ENCODE data around the gene DEPDC5. TPM values are rescaled to one million over a fixed set of nuclear protein-coding genes. Genes with fewer than 3 reads are reported as not detected.
"Not testable (repeated sequence)": the region's sequence is repeated elsewhere in the genome, so short reads cannot be mapped to it uniquely, and the experiment has no call there.

Gene DEPDC5
- total RNA-seq, result 16.7 TPM
- long read RNA-seq, partial matches to known transcripts, result 2 of 4 reads
- long read RNA-seq, other reads (novel, unspliced or antisense), result 0 of 4 reads

GRCh38 chr22:31753634-31754501, at the start of gene DEPDC5:
Gene DEPDC5 (plus strand): TSS chr22:31754019. CDS start chr22:31754922, 903 bp downstream.
- intact Hi-C loops (cut with micrococcal nuclease), result no loop called here
- DNase-seq, result peak; percentile 98
- ATAC-seq, result peak; percentile 91

GRCh38 chr22:31707519-31707918, 46.3 kb upstream of the DEPDC5 start:
- ATAC-seq (no peak), DNase-seq (no peak)
- intact Hi-C loops (cut with micrococcal nuclease), result no loop called here

- intact Hi-C loops (cut with micrococcal nuclease); DNase-seq; ATAC-seq: not testable (repeated sequence)
These were observed 42.6 kb upstream of the DEPDC5 start for GRCh38 chr22:31711226-31711625.

DNA sequence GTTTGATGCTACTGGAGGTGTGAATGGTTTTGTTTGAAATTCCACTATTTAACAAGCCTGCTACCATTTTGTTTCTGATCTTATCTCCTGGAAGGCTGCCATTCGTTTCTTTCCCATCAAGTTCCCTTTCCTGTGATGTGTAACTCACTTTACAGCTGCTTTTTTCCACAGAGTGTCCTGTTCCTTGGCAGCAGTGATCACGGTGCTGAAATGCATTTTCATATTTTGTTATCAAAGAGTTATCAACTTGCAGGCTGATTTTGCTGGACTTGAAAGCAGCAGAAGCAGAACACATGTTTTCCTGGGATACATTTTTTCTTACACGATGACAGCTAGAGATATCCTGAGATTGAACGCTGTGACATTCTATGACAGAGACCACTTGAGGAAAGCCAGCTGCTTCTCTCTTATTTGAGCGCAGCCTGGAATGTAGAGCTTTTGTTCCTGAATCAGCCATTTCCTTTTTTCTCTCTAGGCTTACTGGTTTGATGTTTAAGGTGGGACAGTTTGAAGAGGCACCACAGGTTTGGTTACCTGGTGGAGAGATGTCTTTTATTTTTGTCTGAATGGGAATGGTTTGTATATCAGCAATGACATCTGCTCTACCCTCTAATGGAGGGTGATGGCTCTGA, 38.6 kb upstream of the DEPDC5 start:
- intact Hi-C loops (cut with micrococcal nuclease), result no loop called here
- no peak for DNase-seq
- no peak for ATAC-seq

GRCh38 chr22:31719850-31720471, 33.9 kb upstream of the DEPDC5 start:
- ATAC-seq (no peak), DNase-seq (no peak)
- intact Hi-C loops (cut with micrococcal nuclease), result no loop called here

- intact Hi-C loops (cut with micrococcal nuclease), result no loop called here
- DNase-seq (no peak), ATAC-seq (no peak)
These were observed 30.1 kb upstream of the DEPDC5 start for GRCh38 chr22:31723723-31724122.

DNA sequence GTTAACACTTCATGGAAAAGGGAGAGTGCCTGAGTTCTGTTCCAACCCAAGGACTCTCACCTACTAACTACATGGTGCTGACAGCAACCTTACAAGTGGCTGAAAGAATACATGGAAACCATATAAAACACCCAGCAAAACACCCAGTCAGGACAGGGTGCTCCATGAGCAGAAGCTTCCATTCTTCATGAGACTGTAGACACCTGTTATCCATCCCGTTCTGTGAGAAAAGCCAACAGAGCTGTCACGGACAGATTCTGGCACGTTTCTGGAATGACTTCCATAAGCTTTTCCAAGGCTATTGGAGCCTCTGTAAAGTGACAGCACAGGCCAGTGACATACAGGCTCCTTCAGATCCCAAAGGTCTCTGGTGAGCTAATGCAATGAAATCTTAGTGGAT, 27.1 kb upstream of the DEPDC5 start:
- ATAC-seq (peak; percentile 86), DNase-seq (no peak)
- intact Hi-C loops (cut with micrococcal nuclease), result no loop called here

DNA sequence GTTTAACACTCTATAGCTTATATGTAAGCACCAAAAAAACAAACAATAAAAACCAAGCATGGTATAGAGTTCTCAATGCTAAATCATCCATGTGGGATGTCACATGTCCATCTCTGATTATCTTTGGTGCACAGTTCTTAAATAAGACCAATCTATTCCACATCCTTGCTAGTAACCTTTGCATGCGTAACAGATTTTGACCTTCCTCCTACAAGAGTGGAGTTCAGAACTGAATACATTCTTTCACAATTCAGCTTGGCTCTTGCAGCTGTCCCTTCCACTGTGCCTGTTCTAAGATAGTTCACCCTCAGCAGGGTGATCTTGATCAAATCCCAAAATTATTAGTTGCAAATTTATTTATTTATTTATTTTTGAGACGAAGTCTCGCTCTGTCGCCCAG, 25.0 kb upstream of the DEPDC5 start:
- no peak for ATAC-seq
- no peak for DNase-seq
- intact Hi-C loops (cut with micrococcal nuclease), result no loop called here

DNA sequence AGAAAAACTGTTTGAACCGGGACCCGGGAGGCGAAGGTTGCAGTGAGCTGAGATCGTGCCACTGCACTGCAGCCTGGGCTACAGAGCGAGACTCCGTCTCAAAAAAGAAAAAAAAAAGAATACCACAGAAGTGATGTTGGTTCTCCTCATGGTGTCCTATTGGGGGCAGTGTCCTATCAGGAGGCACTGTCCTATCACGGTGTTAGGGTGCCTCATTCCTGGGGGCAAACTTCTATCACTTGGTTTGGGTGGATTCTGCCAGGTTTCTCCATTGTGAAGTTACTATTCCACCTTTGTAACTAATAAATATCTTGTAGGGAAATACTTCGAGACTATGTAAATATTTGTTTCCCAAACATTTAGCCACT, 23.5 kb upstream of the DEPDC5 start:
- ATAC-seq, result no peak

DNA sequence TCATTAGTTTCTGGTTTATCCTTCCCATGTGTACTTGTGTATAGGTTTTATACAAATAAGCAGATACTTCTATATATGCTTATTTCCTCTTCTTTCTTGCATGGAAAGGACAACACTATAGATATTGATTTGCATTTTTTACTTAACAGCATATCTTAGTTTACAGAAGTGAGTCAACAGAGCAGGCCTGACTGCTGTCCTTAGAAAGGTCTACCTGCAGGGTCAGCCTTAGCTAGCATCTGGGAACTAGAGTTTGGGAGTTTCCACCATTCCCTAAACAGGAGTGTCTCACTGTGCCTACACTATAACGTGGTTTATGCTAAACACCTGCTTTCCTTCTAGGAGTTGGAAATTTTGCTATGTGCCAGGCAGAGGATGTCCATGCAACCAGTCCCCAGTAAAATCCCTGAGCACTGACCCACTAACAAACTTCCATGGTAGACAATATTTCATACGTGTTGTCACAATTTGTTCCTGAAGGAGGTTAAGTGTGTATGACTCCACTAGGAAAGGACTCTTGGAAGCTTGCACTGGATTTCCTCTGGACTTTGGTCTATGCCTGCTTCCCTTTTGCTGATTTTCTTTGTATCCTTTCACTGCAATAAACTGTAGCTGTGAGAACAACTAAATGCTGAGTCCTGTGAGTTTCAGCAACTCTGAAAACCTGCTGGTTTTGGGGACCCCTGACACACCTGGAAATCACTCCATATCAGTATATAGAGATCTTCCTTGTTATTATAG, 21.6 kb upstream of the DEPDC5 start:
- DNase-seq (no peak), ATAC-seq (no peak)
- intact Hi-C loops (cut with micrococcal nuclease), result no loop called here

More for the DNA sequence above, 23.5 kb upstream of the DEPDC5 start:
- DNase-seq, result no peak
- intact Hi-C loops (cut with micrococcal nuclease), result no loop called here

GRCh38 chr22:31733580-31734079, 20.2 kb upstream of the DEPDC5 start:
- intact Hi-C loops (cut with micrococcal nuclease), result no loop called here
- ATAC-seq, result no peak
- no peak for DNase-seq

DNA sequence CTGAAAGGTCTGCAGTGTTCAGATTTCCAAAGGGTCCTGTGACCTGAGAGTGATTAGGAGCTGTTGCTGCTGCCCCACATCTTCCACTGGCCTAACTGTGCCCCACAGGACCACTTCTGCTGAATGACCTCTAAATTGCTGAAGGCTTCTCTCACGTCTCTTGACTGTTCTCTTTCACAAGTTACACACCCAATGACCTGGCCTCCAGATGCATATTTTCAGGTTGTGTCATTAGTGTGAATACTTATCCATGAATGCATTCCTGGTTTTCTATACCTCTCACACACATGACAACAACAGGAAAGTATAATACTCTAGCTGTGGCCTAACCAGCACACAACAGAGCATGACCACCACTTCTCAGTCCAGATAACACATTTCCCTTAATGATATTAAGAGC, 19.3 kb upstream of the DEPDC5 start:
- ATAC-seq, result no peak
- intact Hi-C loops (cut with micrococcal nuclease), result no loop called here

GRCh38 chr22:31736458-31736857, 17.4 kb upstream of the DEPDC5 start:
- DNase-seq (no peak), ATAC-seq (no peak)
- intact Hi-C loops (cut with micrococcal nuclease), result no loop called here

More for the DNA sequence above, 19.3 kb upstream of the DEPDC5 start:
- DNase-seq, result no peak

DNA sequence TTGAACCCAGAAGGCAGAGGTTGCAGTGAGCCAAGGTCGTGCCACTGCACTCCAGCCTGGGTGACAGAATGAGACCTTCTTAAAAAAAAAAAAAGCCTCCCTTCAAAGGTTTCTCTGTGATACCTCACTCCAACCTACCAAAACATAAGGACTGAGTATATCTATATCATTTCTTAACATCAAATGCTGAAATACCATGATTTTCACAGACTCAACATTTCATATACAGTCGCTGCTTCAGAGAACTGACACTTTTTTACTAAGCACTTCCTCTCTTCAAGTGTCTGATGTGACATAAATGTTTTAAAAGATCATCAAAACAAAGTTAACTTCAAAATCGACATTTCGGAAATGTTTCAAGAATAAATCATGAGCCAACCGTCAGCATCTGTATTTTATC, 15.9 kb upstream of the DEPDC5 start:
- no peak for DNase-seq
- intact Hi-C loops (cut with micrococcal nuclease), result no loop called here
- ATAC-seq, result no peak

- DNase-seq (no peak), ATAC-seq (peak; percentile 43)
- intact Hi-C loops (cut with micrococcal nuclease), result no loop called here
These were observed 15.3 kb upstream of the DEPDC5 start for GRCh38 chr22:31738566-31738965.

DNA sequence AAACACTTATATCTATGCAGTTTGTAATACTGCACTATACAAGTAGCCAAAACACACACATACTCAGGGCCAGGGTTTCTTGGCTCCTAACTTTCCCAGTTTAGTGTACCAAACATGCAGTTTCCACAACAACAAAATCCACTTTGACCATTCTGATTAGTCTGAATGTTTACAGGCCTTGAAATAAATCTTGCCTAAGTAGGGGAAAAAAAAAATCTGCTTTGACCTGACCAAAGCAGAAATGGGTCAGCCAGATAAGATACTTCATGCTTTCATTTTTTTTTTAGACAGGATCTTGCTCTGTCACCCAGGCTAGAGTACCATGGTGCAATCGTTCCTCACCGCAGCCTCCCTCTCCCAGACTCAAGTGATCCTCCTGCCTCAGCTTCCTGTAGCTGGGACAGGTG, 14.0 kb upstream of the DEPDC5 start:
- no peak for DNase-seq
- intact Hi-C loops (cut with micrococcal nuclease), result no loop called here
- ATAC-seq, result peak; percentile 71

DNA sequence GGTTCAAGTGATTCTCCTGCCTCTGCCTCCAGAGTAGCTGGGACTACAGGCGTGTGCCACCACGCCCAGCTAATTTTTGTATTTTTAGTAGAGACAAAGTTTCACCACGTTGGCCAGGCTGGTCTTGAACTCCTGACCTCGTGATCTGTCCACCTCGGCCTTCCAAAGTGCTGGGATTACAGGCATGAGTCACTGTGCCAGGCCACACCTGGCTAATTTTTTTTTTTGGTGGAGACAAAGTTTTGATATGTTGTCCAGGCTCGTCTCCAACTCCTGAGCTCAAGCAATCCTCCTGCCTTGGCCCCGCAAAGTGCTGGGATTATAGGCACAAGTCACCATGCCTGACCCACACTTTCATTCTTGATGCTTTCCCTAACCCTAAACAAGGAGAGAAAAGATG, 13.5 kb upstream of the DEPDC5 start:
- ATAC-seq; DNase-seq; intact Hi-C loops (cut with micrococcal nuclease): not testable (repeated sequence)

GRCh38 chr22:31742115-31742514, 11.7 kb upstream of the DEPDC5 start:
- ATAC-seq, result no peak
- DNase-seq, result no peak
- intact Hi-C loops (cut with micrococcal nuclease), result no loop called here

- DNase-seq (no peak), ATAC-seq (no peak)
- intact Hi-C loops (cut with micrococcal nuclease), result no loop called here
These were observed 11.1 kb upstream of the DEPDC5 start for GRCh38 chr22:31742682-31743081.

Measured in left ventricle myocardium superior (tissue), 1 donor.